CD4-positive, CD25-positive, alpha-beta regulatory T cell (primary cell): ENCODE results near the gene PIP4P1. TPM values are rescaled to one million over a fixed set of nuclear protein-coding genes. Genes with fewer than 3 reads are reported as not detected.

Source experiments
- ATAC-seq, 2 donors: fragments of 150-1000 bp; cut with Tn5 transposase; one replicate each; pipeline ENCODE4 v1.10.0; 2021; ENCODE audit warnings: low read depth in 2 of 2, moderate number of reproducible peaks in 2 of 2, moderate library complexity in 1 of 2
- DNase-seq, 3 donors: peaks; one replicate each; pipeline versions ENCODE4 v3.0.0 to v3.0.0-alpha.2; 2012 to 2022; ENCODE audit warnings: mixed read lengths in 1 of 3
- H3K27ac ChIP-seq: one replicate; pipeline ENCODE4 v1.7.0; 2013; ENCODE audit warnings: mild to moderate bottlenecking, low read length; ENCODE audit not compliant: insufficient read depth, poor library complexity, severe bottlenecking
- H3K27me3 ChIP-seq: one replicate; pipeline ENCODE4 v1.7.0; 2013; ENCODE audit warnings: low read length; ENCODE audit not compliant: control insufficient read depth, insufficient read depth
- H3K36me3 ChIP-seq: one replicate; pipeline ENCODE4 v1.7.0; 2013; ENCODE audit warnings: mild to moderate bottlenecking, low read length, moderate library complexity; ENCODE audit not compliant: control insufficient read depth, insufficient read depth
- H3K4me1 ChIP-seq: 2 replicates; pipeline ENCODE4 v1.7.0; 2013; ENCODE audit warnings: mild to moderate bottlenecking, low read length; ENCODE audit not compliant: insufficient read depth, control insufficient read depth, poor library complexity, severe bottlenecking
- H3K4me3 ChIP-seq: one replicate; pipeline ENCODE4 v1.7.0; 2013; ENCODE audit warnings: low read depth, mild to moderate bottlenecking, low read length, moderate library complexity
- H3K9me3 ChIP-seq, 2 experiments: 1 replicate in 1 of 2; 2 replicates in 1 of 2; pipeline ENCODE4 v1.7.0; 2013; ENCODE audit warnings: low read length in 2 of 2, mild to moderate bottlenecking in 1 of 2, moderate library complexity in 1 of 2; ENCODE audit not compliant: control insufficient read depth in 2 of 2
- H3K27ac Mint-ChIP-seq, 3 donors: one replicate each; pipeline ENCODE4 v1.8.0; 2020 to 2022; ENCODE audit warnings: mild to moderate bottlenecking in 3 of 3, mixed read lengths in 3 of 3, moderate library complexity in 2 of 3
- H3K27me3 Mint-ChIP-seq: one replicate; pipeline ENCODE4 v1.8.0; 2022; ENCODE audit warnings: mild to moderate bottlenecking, mixed read lengths
- H3K36me3 Mint-ChIP-seq: one replicate; pipeline ENCODE4 v1.8.0; 2020; ENCODE audit warnings: mixed read lengths
- H3K4me1 Mint-ChIP-seq, 4 donors: one replicate each; pipeline ENCODE4 v1.8.0; 2020 to 2022; ENCODE audit warnings: mixed read lengths in 4 of 4, mild to moderate bottlenecking in 1 of 4
- H3K4me3 Mint-ChIP-seq, 4 donors: one replicate each; pipeline ENCODE4 v1.8.0; 2020 to 2022; ENCODE audit warnings: mild to moderate bottlenecking in 4 of 4, mixed read lengths in 4 of 4, moderate library complexity in 3 of 4
- H3K9me3 Mint-ChIP-seq, 7 donors: one replicate each; pipeline ENCODE4 v1.8.0; 2020 to 2022; ENCODE audit warnings: mixed read lengths in 7 of 7, mild to moderate bottlenecking in 3 of 7, moderate library complexity in 2 of 7
- polyA plus RNA-seq, 4 donors: library from polyadenylated mRNA; unstranded; fragments of 300-500 nt; fragmentation: Illumina TruSeq; gene quantifications; one replicate each; pipeline ENCODE4 v1.2.3, GENCODE V29; 2021
- total RNA-seq: library from RNA; stranded (reverse); gene quantifications from one replicate; pipeline ENCODE4 v1.2.3, GENCODE V29; 2022

PIP4P1 gene
- total and polyA plus RNA-seq, 5 donors from 2014 or later = 24.7 to 65.6 (median 32.9) TPM

- no peaks in the 10 kb centered on the region for H3K9me3 Mint-ChIP-seq
- H3K36me3 ChIP-seq = no peaks in the 10 kb centered on the region
- H3K36me3 Mint-ChIP-seq = no peaks in the 10 kb centered on the region
- H3K4me3 ChIP-seq = no peak overlapping the region
- H3K27ac ChIP-seq = no peak overlapping the region
- peaks cover 15% of the 10 kb centered on the region for H3K4me1 ChIP-seq
- no peaks in the 10 kb centered on the region for H3K9me3 ChIP-seq
- peak overlapping the region in 1 of 4 donors; percentile 51 for H3K4me3 Mint-ChIP-seq
- peak in 1 of 3 donors; percentile 41 for DNase-seq
- peak in 1 of 2 donors; percentile 42 for ATAC-seq
- H3K27me3 ChIP-seq = no peaks in the 10 kb centered on the region
- no peaks in the 10 kb centered on the region for H3K27me3 Mint-ChIP-seq
- H3K27ac Mint-ChIP-seq = peak overlapping the region in 1 of 3 donors; percentile 38
- peaks cover 0 to 24% (median 14%) of the 10 kb centered on the region in 4 donors for H3K4me1 Mint-ChIP-seq
These were observed 31.2 kb downstream of the PIP4P1 start for GRCh38 chr14:20429801-20430669.

GRCh38 chr14:20428802-20429201, 32.4 kb downstream of the PIP4P1 start:
- Mint-ChIP-seq H3K27ac (peak overlapping the region in 2 of 3 donors; percentile 25 to 61), H3K36me3 (no peaks in the 10 kb centered on the region)

GRCh38 chr14:20428010-20428365, 33.2 kb downstream of the PIP4P1 start:
- peaks cover 0 to 24% (median 14%) of the 10 kb centered on the region in 4 donors for H3K4me1 Mint-ChIP-seq

More at GRCh38 chr14:20428802-20429201, 32.4 kb downstream of the PIP4P1 start:
- no peaks in the 10 kb centered on the region for H3K36me3 ChIP-seq
- Mint-ChIP-seq H3K4me3 (no peak overlapping the region), H3K4me1 (peaks cover 0 to 24% (median 14%) of the 10 kb centered on the region in 4 donors), H3K9me3 (no peaks in the 10 kb centered on the region), H3K27me3 (no peaks in the 10 kb centered on the region)
- no peak overlapping the region for H3K27ac ChIP-seq
- no peaks in the 10 kb centered on the region for H3K9me3 ChIP-seq
- ATAC-seq (no peak), DNase-seq (no peak)
- H3K4me3 ChIP-seq = no peak overlapping the region
- H3K4me1 ChIP-seq = peaks cover 15% of the 10 kb centered on the region
- H3K27me3 ChIP-seq = no peaks in the 10 kb centered on the region

GRCh38 chr14:20427231-20428009, 33.8 kb downstream of the PIP4P1 start:
- no peaks in the 10 kb centered on the region for H3K9me3 ChIP-seq
- Mint-ChIP-seq H3K36me3 (no peaks in the 10 kb centered on the region), H3K4me1 (peaks cover 0 to 24% (median 14%) of the 10 kb centered on the region in 4 donors), H3K4me3 (peak overlapping the region in 1 of 4 donors; percentile 1), H3K27me3 (no peaks in the 10 kb centered on the region), H3K9me3 (no peaks in the 10 kb centered on the region), H3K27ac (peak overlapping the region in 2 of 3 donors; percentile 55 to 75)
- H3K27ac ChIP-seq = no peak overlapping the region
- ATAC-seq (peak; percentile 28 to 44), DNase-seq (peak in 1 of 3 donors; percentile 55)
- H3K27me3 ChIP-seq = no peaks in the 10 kb centered on the region
- H3K4me3 ChIP-seq = no peak overlapping the region
- peaks cover 15% of the 10 kb centered on the region for H3K4me1 ChIP-seq
- H3K36me3 ChIP-seq = no peaks in the 10 kb centered on the region

More at GRCh38 chr14:20428010-20428365, 33.2 kb downstream of the PIP4P1 start:
- Mint-ChIP-seq H3K27ac (peak overlapping the region in 2 of 3 donors; percentile 55 to 75), H3K27me3 (no peaks in the 10 kb centered on the region), H3K9me3 (no peaks in the 10 kb centered on the region), H3K4me3 (no peak overlapping the region), H3K36me3 (no peaks in the 10 kb centered on the region)
- no peak overlapping the region for H3K4me3 ChIP-seq
- no peaks in the 10 kb centered on the region for H3K9me3 ChIP-seq
- DNase-seq (no peak), ATAC-seq (no peak)
- no peaks in the 10 kb centered on the region for H3K27me3 ChIP-seq
- H3K27ac ChIP-seq = no peak overlapping the region
- H3K36me3 ChIP-seq = no peaks in the 10 kb centered on the region
- peaks cover 15% of the 10 kb centered on the region for H3K4me1 ChIP-seq

- H3K36me3 Mint-ChIP-seq = no peaks in the 10 kb centered on the region
- H3K9me3 Mint-ChIP-seq = no peaks in the 10 kb centered on the region
- H3K27me3 Mint-ChIP-seq = no peaks in the 10 kb centered on the region
- H3K4me1 ChIP-seq = peaks cover 15% of the 10 kb centered on the region
- no peaks in the 10 kb centered on the region for H3K9me3 ChIP-seq
- H3K4me1 Mint-ChIP-seq = peaks cover 0 to 24% (median 14%) of the 10 kb centered on the region in 4 donors
- ATAC-seq = no peak
- H3K27ac ChIP-seq = no peak overlapping the region
- no peak overlapping the region for H3K4me3 Mint-ChIP-seq
- no peaks in the 10 kb centered on the region for H3K27me3 ChIP-seq
- no peak overlapping the region for H3K4me3 ChIP-seq
- no peaks in the 10 kb centered on the region for H3K36me3 ChIP-seq
- H3K27ac Mint-ChIP-seq = peak overlapping the region in 1 of 3 donors; percentile 54
- no peak for DNase-seq
These were observed 36.4 kb downstream of the PIP4P1 start for GRCh38 chr14:20424851-20425250.

- Mint-ChIP-seq H3K27me3 (no peaks in the 10 kb centered on the region), H3K27ac (peak overlapping the region in 1 of 3 donors; percentile 47)
These were observed 38.3 kb downstream of the PIP4P1 start for GRCh38 chr14:20422886-20423285.

GRCh38 chr14:20421267-20421666, 40.0 kb downstream of the PIP4P1 start:
- no peak overlapping the region for H3K27ac Mint-ChIP-seq
- ATAC-seq (no peak), DNase-seq (no peak)
- Histone ChIP-seq H3K9me3 (no peaks in the 10 kb centered on the region), H3K36me3 (no peaks in the 10 kb centered on the region), H3K4me3 (no peak overlapping the region), H3K27me3 (no peaks in the 10 kb centered on the region), H3K4me1 (no peaks in the 10 kb centered on the region), H3K27ac (no peak overlapping the region)
- H3K4me1 Mint-ChIP-seq = no peaks in the 10 kb centered on the region
- H3K9me3 Mint-ChIP-seq = no peaks in the 10 kb centered on the region
- H3K4me3 Mint-ChIP-seq = no peak overlapping the region
- H3K36me3 Mint-ChIP-seq = no peaks in the 10 kb centered on the region
- no peaks in the 10 kb centered on the region for H3K27me3 Mint-ChIP-seq

More at GRCh38 chr14:20422886-20423285, 38.3 kb downstream of the PIP4P1 start:
- ATAC-seq (no peak), DNase-seq (no peak)
- peaks cover 0 to 8% (median 8%) of the 10 kb centered on the region in 4 donors for H3K4me1 Mint-ChIP-seq
- Histone ChIP-seq H3K4me3 (no peak overlapping the region), H3K36me3 (no peaks in the 10 kb centered on the region), H3K27me3 (no peaks in the 10 kb centered on the region), H3K9me3 (no peaks in the 10 kb centered on the region), H3K27ac (no peak overlapping the region), H3K4me1 (peaks cover 8% of the 10 kb centered on the region)
- no peak overlapping the region for H3K4me3 Mint-ChIP-seq
- no peaks in the 10 kb centered on the region for H3K9me3 Mint-ChIP-seq
- H3K36me3 Mint-ChIP-seq = no peaks in the 10 kb centered on the region
